Measurements from ENCODE around the gene ACSM4.
"Not testable (repeated sequence)": the region's sequence is repeated elsewhere in the genome, so short reads cannot be mapped to it uniquely, and the experiment has no call there.

Gene ACSM4

DNA sequence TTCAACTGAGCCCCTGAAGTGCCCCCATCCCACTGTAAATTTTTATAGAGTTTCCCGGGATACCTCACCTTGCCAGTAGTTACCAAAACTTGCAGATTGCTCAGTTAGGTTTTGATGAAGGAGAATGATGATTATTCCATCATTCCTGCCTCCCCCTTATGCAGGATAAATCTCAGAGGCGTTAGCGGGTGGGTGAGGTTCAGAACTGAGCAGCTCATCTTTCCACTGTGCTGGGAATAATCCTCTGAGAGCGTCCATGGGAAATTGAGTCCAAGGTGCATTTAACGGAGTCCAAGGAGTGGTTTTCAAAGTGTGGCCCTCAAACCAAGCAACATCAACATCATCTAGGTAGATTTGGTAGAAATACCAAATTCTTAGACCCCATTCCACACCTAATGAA lies 18.7 kb downstream of the ACSM4 start:
- Histone ChIP-seq H3K9ac (ENCODE audit: low read length) (no peak overlapping the region), H3F3A (ENCODE audit: insufficient read depth, low read length) (no peaks in the 10 kb centered on the region), H3K79me2 (ENCODE audit: low read length) (no peaks in the 10 kb centered on the region), H4K20me1 (ENCODE audit: insufficient read depth, low read length) (no peaks in the 10 kb centered on the region), H3K36me3 (replicated peaks; ENCODE audit: insufficient read depth, low read length) (no peaks in the 10 kb centered on the region), H3K9me2 (replicated peaks; ENCODE audit: insufficient read depth, low read length) (no peaks in the 10 kb centered on the region), H3K27ac (ENCODE audit: low read length) (no peak overlapping the region), H3K4me1 (ENCODE audit: low read length) (no peaks in the 10 kb centered on the region), H3K4me2 (ENCODE audit: low read depth, low read length) (no peak overlapping the region), H3K9me3 (replicated peaks; ENCODE audit: insufficient read depth, low read length) (no peaks in the 10 kb centered on the region), H3K4me3 (ENCODE audit: low read length) (no peak overlapping the region), H3K27me3 (replicated peaks; ENCODE audit: insufficient read depth, low read length) (no peaks in the 10 kb centered on the region), H2AFZ (ENCODE audit: low read length) (no peak overlapping the region)
- DNase-seq, result no peak
- TF ChIP-seq, protein P1, sequence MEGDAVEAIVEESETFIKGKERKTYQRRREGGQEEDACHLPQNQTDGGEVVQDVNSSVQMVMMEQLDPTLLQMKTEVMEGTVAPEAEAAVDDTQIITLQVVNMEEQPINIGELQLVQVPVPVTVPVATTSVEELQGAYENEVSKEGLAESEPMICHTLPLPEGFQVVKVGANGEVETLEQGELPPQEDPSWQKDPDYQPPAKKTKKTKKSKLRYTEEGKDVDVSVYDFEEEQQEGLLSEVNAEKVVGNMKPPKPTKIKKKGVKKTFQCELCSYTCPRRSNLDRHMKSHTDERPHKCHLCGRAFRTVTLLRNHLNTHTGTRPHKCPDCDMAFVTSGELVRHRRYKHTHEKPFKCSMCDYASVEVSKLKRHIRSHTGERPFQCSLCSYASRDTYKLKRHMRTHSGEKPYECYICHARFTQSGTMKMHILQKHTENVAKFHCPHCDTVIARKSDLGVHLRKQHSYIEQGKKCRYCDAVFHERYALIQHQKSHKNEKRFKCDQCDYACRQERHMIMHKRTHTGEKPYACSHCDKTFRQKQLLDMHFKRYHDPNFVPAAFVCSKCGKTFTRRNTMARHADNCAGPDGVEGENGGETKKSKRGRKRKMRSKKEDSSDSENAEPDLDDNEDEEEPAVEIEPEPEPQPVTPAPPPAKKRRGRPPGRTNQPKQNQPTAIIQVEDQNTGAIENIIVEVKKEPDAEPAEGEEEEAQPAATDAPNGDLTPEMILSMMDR (IDR thresholded peaks at IDR 0.05; ENCODE audit: low read length), result no peak
- TF ChIP-seq EZH2phosphoT487 (IDR thresholded peaks at IDR 0.05; ENCODE audit: low read length) (no peak), EZH2 (optimal IDR thresholded peaks at IDR 0.05; ENCODE audit: low read depth, low read length) (no peak)

DNA sequence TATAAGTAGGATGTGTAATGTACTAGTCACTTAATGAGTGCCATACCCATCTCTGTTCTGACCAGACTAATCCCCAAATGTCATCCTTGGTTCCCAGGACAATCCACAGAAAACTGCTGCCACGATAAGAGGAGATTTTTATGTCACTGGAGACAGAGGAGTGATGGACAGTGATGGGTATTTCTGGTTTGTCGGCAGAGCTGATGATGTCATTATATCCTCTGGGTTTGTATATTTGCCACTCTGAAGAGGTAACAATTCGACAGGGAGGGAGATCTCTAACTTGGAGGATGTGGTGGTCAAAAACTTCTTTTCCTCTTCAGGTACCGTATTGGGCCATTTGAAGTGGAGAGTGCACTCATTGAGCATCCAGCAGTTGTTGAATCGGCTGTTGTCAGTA lies 20.3 kb downstream of the ACSM4 start:
- H3K27me3 ChIP-seq (replicated peaks; ENCODE audit: insufficient read depth, low read length), result no peaks in the 10 kb centered on the region
- no peak overlapping the region for H3K9ac ChIP-seq (ENCODE audit: low read length)
- no peaks in the 10 kb centered on the region for H3F3A ChIP-seq (ENCODE audit: insufficient read depth, low read length)
- TF ChIP-seq, protein P1 (IDR thresholded peaks at IDR 0.05; ENCODE audit: low read length), result no peak
- TF ChIP-seq EZH2phosphoT487 (IDR thresholded peaks at IDR 0.05; ENCODE audit: low read length) (no peak), EZH2 (optimal IDR thresholded peaks at IDR 0.05; ENCODE audit: low read depth, low read length) (no peak)
- H3K4me3 ChIP-seq (ENCODE audit: low read length), result no peak overlapping the region
- H4K20me1 ChIP-seq (ENCODE audit: insufficient read depth, low read length), result no peaks in the 10 kb centered on the region
- H3K36me3 ChIP-seq (replicated peaks; ENCODE audit: insufficient read depth, low read length), result no peaks in the 10 kb centered on the region
- no peaks in the 10 kb centered on the region for H3K79me2 ChIP-seq (ENCODE audit: low read length)
- no peak overlapping the region for H3K27ac ChIP-seq (ENCODE audit: low read length)
- no peak overlapping the region for H2AFZ ChIP-seq (ENCODE audit: low read length)
- DNase-seq, result no peak
- no peak overlapping the region for H3K4me2 ChIP-seq (ENCODE audit: low read depth, low read length)
- H3K9me2 ChIP-seq (replicated peaks; ENCODE audit: insufficient read depth, low read length), result no peaks in the 10 kb centered on the region
- H3K9me3 ChIP-seq (replicated peaks; ENCODE audit: insufficient read depth, low read length), result no peaks in the 10 kb centered on the region
- H3K4me1 ChIP-seq (ENCODE audit: low read length), result no peaks in the 10 kb centered on the region

GRCh38 chr12:7327918-7328317 lies 24.0 kb downstream of the ACSM4 start:
- H3K27me3 ChIP-seq (replicated peaks; ENCODE audit: insufficient read depth, low read length), result no peaks in the 10 kb centered on the region
- H3K27ac ChIP-seq (ENCODE audit: low read length), result no peak overlapping the region
- no peaks in the 10 kb centered on the region for H4K20me1 ChIP-seq (ENCODE audit: insufficient read depth, low read length)
- no peak overlapping the region for H3K4me2 ChIP-seq (ENCODE audit: low read depth, low read length)
- no peaks in the 10 kb centered on the region for H3K36me3 ChIP-seq (replicated peaks; ENCODE audit: insufficient read depth, low read length)
- H3K9me3 ChIP-seq (replicated peaks; ENCODE audit: insufficient read depth, low read length), result no peaks in the 10 kb centered on the region
- no peaks in the 10 kb centered on the region for H3K79me2 ChIP-seq (ENCODE audit: low read length)
- no peak overlapping the region for H3K9ac ChIP-seq (ENCODE audit: low read length)
- no peaks in the 10 kb centered on the region for H3K4me1 ChIP-seq (ENCODE audit: low read length)
- TF ChIP-seq, protein P1 (IDR thresholded peaks at IDR 0.05; ENCODE audit: low read length), result no peak
- TF ChIP-seq EZH2 (optimal IDR thresholded peaks at IDR 0.05; ENCODE audit: low read depth, low read length), result no peak
- no peak for TF ChIP-seq EZH2phosphoT487 (IDR thresholded peaks at IDR 0.05; ENCODE audit: low read length)
- H3K9me2 ChIP-seq (replicated peaks; ENCODE audit: insufficient read depth, low read length), result no peaks in the 10 kb centered on the region
- no peak overlapping the region for H2AFZ ChIP-seq (ENCODE audit: low read length)
- no peak overlapping the region for H3K4me3 ChIP-seq (ENCODE audit: low read length)
- H3F3A ChIP-seq (ENCODE audit: insufficient read depth, low read length), result no peaks in the 10 kb centered on the region
- no peak for DNase-seq

DNA sequence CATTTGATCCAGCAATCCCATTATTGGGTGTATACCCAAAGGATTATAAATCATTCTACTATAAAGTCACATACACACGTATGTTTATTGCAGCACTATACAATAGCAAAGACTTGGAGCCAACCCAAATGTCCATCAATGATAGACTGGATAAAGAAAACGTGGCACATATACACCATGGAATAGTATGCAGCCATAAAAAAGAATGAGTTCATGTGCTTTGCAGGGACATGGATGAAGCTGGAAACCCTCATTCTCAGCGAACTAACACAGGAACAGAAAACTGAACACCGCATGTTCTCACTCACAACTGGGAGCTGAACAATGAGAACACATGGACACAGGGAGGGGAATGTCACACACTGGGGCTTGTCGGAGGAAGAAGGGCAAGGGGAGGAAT lies 33.9 kb downstream of the ACSM4 start:
- not testable (repeated sequence) for H2AFZ ChIP-seq (ENCODE audit: low read length); H3K27ac ChIP-seq (ENCODE audit: low read length); DNase-seq; H3K4me1 ChIP-seq (ENCODE audit: low read length); H3K79me2 ChIP-seq (ENCODE audit: low read length); H4K20me1 ChIP-seq (ENCODE audit: insufficient read depth, low read length); H3K9me3 ChIP-seq (replicated peaks; ENCODE audit: insufficient read depth, low read length); H3K9ac ChIP-seq (ENCODE audit: low read length); H3K4me3 ChIP-seq (ENCODE audit: low read length); H3K9me2 ChIP-seq (replicated peaks; ENCODE audit: insufficient read depth, low read length); H3K36me3 ChIP-seq (replicated peaks; ENCODE audit: insufficient read depth, low read length); H3K27me3 ChIP-seq (replicated peaks; ENCODE audit: insufficient read depth, low read length); H3F3A ChIP-seq (ENCODE audit: insufficient read depth, low read length); H3K4me2 ChIP-seq (ENCODE audit: low read depth, low read length)
